ENCODE measurements around the gene ANAPC15.

DNA sequence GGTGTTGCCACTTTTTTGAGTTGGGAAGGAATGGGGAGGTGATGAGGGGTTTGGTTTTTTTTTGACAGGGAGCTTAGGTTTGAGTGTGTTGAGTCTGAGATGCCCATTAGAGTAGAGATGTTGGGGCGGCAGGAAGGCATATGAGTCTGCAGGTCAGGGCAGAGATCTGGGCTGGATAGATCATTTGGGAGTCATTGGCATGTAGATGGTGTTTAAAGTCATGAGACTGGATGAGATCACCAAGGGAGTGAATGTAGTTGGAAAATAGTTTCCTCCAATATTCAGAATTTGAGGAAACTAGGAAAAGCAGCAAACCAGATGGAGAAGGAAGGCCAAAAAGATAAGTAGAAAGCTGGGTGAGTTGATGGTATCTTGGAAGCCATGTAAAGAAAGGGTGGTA is 2.1 kb upstream of the ANAPC15 start:
- TF ChIP-seq, protein P1, sequence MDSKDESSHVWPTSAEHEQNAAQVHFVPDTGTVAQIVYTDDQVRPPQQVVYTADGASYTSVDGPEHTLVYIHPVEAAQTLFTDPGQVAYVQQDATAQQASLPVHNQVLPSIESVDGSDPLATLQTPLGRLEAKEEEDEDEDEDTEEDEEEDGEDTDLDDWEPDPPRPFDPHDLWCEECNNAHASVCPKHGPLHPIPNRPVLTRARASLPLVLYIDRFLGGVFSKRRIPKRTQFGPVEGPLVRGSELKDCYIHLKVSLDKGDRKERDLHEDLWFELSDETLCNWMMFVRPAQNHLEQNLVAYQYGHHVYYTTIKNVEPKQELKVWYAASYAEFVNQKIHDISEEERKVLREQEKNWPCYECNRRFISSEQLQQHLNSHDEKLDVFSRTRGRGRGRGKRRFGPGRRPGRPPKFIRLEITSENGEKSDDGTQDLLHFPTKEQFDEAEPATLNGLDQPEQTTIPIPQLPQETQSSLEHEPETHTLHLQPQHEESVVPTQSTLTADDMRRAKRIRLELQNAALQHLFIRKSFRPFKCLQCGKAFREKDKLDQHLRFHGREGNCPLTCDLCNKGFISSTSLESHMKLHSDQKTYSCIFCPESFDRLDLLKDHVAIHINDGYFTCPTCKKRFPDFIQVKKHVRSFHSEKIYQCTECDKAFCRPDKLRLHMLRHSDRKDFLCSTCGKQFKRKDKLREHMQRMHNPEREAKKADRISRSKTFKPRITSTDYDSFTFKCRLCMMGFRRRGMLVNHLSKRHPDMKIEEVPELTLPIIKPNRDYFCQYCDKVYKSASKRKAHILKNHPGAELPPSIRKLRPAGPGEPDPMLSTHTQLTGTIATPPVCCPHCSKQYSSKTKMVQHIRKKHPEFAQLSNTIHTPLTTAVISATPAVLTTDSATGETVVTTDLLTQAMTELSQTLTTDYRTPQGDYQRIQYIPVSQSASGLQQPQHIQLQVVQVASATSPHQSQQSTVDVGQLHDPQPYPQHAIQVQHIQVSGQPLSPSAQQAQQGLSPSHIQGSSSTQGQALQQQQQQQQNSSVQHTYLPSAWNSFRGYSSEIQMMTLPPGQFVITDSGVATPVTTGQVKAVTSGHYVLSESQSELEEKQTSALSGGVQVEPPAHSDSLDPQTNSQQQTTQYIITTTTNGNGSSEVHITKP (tag by site-specific recombination; IDR thresholded peaks at IDR 0.05), result no peak
- TF ChIP-seq ZNF423 (tag by site-specific recombination; IDR thresholded peaks at IDR 0.05) (no peak), ZNF10 (tag by site-specific recombination; IDR thresholded peaks at IDR 0.05) (no peak), ZBTB20 (tag by site-specific recombination; IDR thresholded peaks at IDR 0.05) (no peak), ZNF350 (tag by site-specific recombination; IDR thresholded peaks at IDR 0.05) (no peak)
- TF ChIP-seq, protein P2, sequence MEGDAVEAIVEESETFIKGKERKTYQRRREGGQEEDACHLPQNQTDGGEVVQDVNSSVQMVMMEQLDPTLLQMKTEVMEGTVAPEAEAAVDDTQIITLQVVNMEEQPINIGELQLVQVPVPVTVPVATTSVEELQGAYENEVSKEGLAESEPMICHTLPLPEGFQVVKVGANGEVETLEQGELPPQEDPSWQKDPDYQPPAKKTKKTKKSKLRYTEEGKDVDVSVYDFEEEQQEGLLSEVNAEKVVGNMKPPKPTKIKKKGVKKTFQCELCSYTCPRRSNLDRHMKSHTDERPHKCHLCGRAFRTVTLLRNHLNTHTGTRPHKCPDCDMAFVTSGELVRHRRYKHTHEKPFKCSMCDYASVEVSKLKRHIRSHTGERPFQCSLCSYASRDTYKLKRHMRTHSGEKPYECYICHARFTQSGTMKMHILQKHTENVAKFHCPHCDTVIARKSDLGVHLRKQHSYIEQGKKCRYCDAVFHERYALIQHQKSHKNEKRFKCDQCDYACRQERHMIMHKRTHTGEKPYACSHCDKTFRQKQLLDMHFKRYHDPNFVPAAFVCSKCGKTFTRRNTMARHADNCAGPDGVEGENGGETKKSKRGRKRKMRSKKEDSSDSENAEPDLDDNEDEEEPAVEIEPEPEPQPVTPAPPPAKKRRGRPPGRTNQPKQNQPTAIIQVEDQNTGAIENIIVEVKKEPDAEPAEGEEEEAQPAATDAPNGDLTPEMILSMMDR (tag by site-specific recombination; IDR thresholded peaks at IDR 0.05), result no peak
- TF ChIP-seq, protein P3, sequence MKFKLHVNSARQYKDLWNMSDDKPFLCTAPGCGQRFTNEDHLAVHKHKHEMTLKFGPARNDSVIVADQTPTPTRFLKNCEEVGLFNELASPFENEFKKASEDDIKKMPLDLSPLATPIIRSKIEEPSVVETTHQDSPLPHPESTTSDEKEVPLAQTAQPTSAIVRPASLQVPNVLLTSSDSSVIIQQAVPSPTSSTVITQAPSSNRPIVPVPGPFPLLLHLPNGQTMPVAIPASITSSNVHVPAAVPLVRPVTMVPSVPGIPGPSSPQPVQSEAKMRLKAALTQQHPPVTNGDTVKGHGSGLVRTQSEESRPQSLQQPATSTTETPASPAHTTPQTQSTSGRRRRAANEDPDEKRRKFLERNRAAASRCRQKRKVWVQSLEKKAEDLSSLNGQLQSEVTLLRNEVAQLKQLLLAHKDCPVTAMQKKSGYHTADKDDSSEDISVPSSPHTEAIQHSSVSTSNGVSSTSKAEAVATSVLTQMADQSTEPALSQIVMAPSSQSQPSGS (tag by site-specific recombination; IDR thresholded peaks at IDR 0.05; ENCODE audit: low read depth), result no peak
- TF ChIP-seq, protein P4, sequence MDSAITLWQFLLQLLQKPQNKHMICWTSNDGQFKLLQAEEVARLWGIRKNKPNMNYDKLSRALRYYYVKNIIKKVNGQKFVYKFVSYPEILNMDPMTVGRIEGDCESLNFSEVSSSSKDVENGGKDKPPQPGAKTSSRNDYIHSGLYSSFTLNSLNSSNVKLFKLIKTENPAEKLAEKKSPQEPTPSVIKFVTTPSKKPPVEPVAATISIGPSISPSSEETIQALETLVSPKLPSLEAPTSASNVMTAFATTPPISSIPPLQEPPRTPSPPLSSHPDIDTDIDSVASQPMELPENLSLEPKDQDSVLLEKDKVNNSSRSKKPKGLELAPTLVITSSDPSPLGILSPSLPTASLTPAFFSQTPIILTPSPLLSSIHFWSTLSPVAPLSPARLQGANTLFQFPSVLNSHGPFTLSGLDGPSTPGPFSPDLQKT (IDR thresholded peaks at IDR 0.05; ENCODE audit: borderline replicate concordance, low read depth, low read length), result no peak
